Measurements from ENCODE around the gene ADAP2. TPM values are rescaled to one million over a fixed set of nuclear protein-coding genes. Genes with fewer than 3 reads are reported as not detected.
A peak's percentile ranks its signal among the peaks of the same experiment; 100 is the strongest.
"Not testable (repeated sequence)": the region's sequence is repeated elsewhere in the genome, so short reads cannot be mapped to it uniquely, and the experiment has no call there.

Gene ADAP2
- total RNA-seq, 4 donors from 2014 or later: 10.6 to 20.9 (median 12.6) TPM

GRCh38 chr17:30965686-30966085, 43.9 kb downstream of the ADAP2 start:
- no peak overlapping the region for H3K4me3 ChIP-seq
- H3K27ac ChIP-seq: no peak overlapping the region
- no peaks in the 10 kb centered on the region for H3K36me3 ChIP-seq
- 84% methylated on average over 3 of the region's 3 CpGs; no CpG with 5 or more reads in 1 of the 2 donors for WGBS, 2 donors (ENCODE audit: low coverage in 1 of 2)
- no peak for ATAC-seq
- peaks cover 0 to 8% (median 0%) of the 10 kb centered on the region in 3 donors for H3K4me1 ChIP-seq
- H3K27me3 ChIP-seq: no peaks in the 10 kb centered on the region
- H3K9me3 ChIP-seq: no peaks in the 10 kb centered on the region
- TF ChIP-seq POLR2A (IDR thresholded peaks at IDR 0.05) (no peak), EP300 (IDR thresholded peaks at IDR 0.05) (no peak), POLR2AphosphoS5 (IDR thresholded peaks at IDR 0.05) (no peak)
- TF ChIP-seq, protein P1, sequence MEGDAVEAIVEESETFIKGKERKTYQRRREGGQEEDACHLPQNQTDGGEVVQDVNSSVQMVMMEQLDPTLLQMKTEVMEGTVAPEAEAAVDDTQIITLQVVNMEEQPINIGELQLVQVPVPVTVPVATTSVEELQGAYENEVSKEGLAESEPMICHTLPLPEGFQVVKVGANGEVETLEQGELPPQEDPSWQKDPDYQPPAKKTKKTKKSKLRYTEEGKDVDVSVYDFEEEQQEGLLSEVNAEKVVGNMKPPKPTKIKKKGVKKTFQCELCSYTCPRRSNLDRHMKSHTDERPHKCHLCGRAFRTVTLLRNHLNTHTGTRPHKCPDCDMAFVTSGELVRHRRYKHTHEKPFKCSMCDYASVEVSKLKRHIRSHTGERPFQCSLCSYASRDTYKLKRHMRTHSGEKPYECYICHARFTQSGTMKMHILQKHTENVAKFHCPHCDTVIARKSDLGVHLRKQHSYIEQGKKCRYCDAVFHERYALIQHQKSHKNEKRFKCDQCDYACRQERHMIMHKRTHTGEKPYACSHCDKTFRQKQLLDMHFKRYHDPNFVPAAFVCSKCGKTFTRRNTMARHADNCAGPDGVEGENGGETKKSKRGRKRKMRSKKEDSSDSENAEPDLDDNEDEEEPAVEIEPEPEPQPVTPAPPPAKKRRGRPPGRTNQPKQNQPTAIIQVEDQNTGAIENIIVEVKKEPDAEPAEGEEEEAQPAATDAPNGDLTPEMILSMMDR (IDR thresholded peaks at IDR 0.05): no peak

GRCh38 chr17:30967911-30968310, 46.2 kb downstream of the ADAP2 start:
- ATAC-seq, H3K4me3 ChIP-seq, H3K36me3 ChIP-seq, H3K27me3 ChIP-seq, H3K9me3 ChIP-seq, H3K27ac ChIP-seq: not testable (repeated sequence)
- WGBS, 2 donors (ENCODE audit: low coverage in 1 of 2): 100% methylated on average over 2 to 5 of the region's 13 CpGs
- H3K4me1 ChIP-seq: peaks cover 0 to 23% (median 4%) of the 10 kb centered on the region in 3 donors

GRCh38 chr17:30969989-30970830, 48.5 kb downstream of the ADAP2 start:
- peak overlapping the region; percentile 85 to 98 (median 92) for H3K27ac ChIP-seq
- ATAC-seq: peak; percentile 12
- H3K9me3 ChIP-seq: no peaks in the 10 kb centered on the region
- H3K4me1 ChIP-seq: peaks cover 0 to 36% (median 4%) of the 10 kb centered on the region in 3 donors
- peaks cover 0 to 4% of the 10 kb centered on the region in 2 donors for H3K36me3 ChIP-seq
- 3 to 22% methylated on average over 18 to 21 of the region's 31 CpGs for WGBS, 2 donors (ENCODE audit: low coverage in 1 of 2)
- TF ChIP-seq POLR2AphosphoS5 (IDR thresholded peaks at IDR 0.05) (no peak), POLR2A (IDR thresholded peaks at IDR 0.05) (no peak), EP300 (IDR thresholded peaks at IDR 0.05) (no peak)
- TF ChIP-seq, protein P1 (IDR thresholded peaks at IDR 0.05): no peak
- peak overlapping the region; percentile 90 to 93 for H3K4me3 ChIP-seq
- no peaks in the 10 kb centered on the region for H3K27me3 ChIP-seq

- peak; percentile 93 for ATAC-seq
- 0 to 2% methylated on average over 2 to 11 of the region's 66 CpGs for WGBS, 2 donors (ENCODE audit: low coverage in 1 of 2)
- Histone ChIP-seq H3K4me3 (peak within 1 kb of the TSS; percentile 90 to 93), H3K27me3 (no peaks in the 10 kb centered on the region), H3K36me3 (peaks cover 0 to 12% of the 10 kb centered on the region in 2 donors), H3K4me1 (peaks cover 0 to 36% (median 4%) of the 10 kb centered on the region in 3 donors), H3K27ac (peak within 1 kb of the TSS; percentile 85 to 98 (median 92)), H3K9me3 (no peaks in the 10 kb centered on the region)
- TF ChIP-seq, protein P1 (IDR thresholded peaks at IDR 0.05): peak; percentile 42 to 78 (median 59)
- TF ChIP-seq POLR2AphosphoS5 (IDR thresholded peaks at IDR 0.05) (peak; percentile 76), EP300 (IDR thresholded peaks at IDR 0.05) (no peak), POLR2A (IDR thresholded peaks at IDR 0.05) (peak; percentile 87 to 88)
These were observed 49.3 kb downstream of the ADAP2 start, which contains the start of gene RNF135 for GRCh38 chr17:30970831-30971567. RNF135 (plus strand) TSS chr17:30971039; CDS start chr17:30971074, 35 bp downstream.

DNA sequence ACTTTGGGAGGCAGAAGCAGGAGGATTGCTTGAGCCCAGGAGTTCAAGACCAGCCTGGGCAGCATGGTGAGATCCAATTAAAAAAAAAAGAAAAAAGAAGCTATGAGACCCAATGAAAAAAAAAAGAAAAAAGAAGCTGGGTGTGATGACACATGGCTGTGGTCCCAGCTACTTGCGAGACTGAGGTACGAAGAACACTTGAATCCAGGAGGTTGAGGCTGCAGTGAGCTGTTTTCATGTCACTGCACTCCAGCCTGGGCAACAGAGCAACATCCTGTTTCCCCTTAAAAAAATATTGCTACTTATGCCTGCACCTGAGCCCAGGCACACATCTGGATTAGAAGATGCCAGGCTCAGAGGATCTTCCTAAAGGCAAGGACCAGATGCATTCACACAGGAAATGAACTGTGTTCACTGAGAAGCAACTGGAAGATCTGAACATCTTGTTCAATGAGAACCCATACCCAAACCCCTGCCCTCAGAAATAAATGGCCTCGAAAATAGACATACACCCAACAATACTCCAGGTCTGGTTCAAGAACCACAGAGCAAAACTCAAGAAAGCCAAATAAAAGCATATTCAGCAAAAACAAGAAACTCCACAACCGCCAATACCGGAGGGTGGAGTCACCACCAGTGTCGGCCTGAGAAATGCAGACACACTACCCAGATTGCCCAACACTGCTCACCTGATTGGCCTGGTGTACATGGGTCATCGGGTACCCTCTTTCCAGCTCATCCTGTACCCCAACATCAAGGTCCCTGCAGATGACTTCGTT, 53.5 kb downstream of the ADAP2 start:
- 84 to 95% methylated on average over 8 of the region's 8 CpGs for WGBS, 2 donors (ENCODE audit: low coverage in 1 of 2)
- no peak overlapping the region for H3K27ac ChIP-seq
- H3K9me3 ChIP-seq: no peaks in the 10 kb centered on the region
- no peaks in the 10 kb centered on the region for H3K27me3 ChIP-seq
- TF ChIP-seq EP300 (IDR thresholded peaks at IDR 0.05) (no peak), POLR2AphosphoS5 (IDR thresholded peaks at IDR 0.05) (no peak), POLR2A (IDR thresholded peaks at IDR 0.05) (no peak)
- TF ChIP-seq, protein P1 (IDR thresholded peaks at IDR 0.05): no peak
- peaks cover 0 to 12% of the 10 kb centered on the region in 2 donors for H3K36me3 ChIP-seq
- no peak overlapping the region for H3K4me3 ChIP-seq
- ATAC-seq: no peak
- peaks cover 0 to 30% (median 4%) of the 10 kb centered on the region in 3 donors for H3K4me1 ChIP-seq

GRCh38 chr17:30979919-30980318, 58.2 kb downstream of the ADAP2 start:
- WGBS, 2 donors (ENCODE audit: low coverage in 1 of 2): no CpG with 5 or more reads among the region's 33 CpGs
- not testable (repeated sequence) for H3K4me3 ChIP-seq, H3K9me3 ChIP-seq, ATAC-seq, H3K27me3 ChIP-seq, H3K27ac ChIP-seq, H3K4me1 ChIP-seq
- H3K36me3 ChIP-seq: peaks cover 0 to 17% of the 10 kb centered on the region in 2 donors
